H1 (cell line): Measurements from ENCODE around the gene SLC35F6. TPM values are rescaled to one million over a fixed set of nuclear protein-coding genes. Genes with fewer than 3 reads are reported as not detected.

ENCODE experiments used
- CTCF ChIA-PET: fragments of 300-600 bp; sonication (Branson Sonifier 250); formaldehyde crosslinking; loops from one replicate; lab custom pipeline; 2021; ENCODE audit not compliant: partially characterized antibody; lab: Charles Lee
- POLR2A ChIA-PET: fragments of 300-600 bp; sonication (Branson Sonifier 250); formaldehyde crosslinking; loops from one replicate; lab custom pipeline; 2021; ENCODE audit warnings: inconsistent platforms; ENCODE audit not compliant: partially characterized antibody; lab: Charles Lee
- DNase-seq, 2 experiments: peaks; one replicate each; pipeline versions ENCODE4 v3.0.0 to v3.0.0-alpha.2; 2010 to 2022; ENCODE audit warnings: low spot score in 2 of 2, low read depth in 1 of 2, mixed read lengths in 1 of 2
- FAIRE-seq: peaks from 2 replicates; lab custom pipeline; 2011; peaks lifted over from hg19 to GRCh38; lab: Jason Lieb, UNC
- H2AFZ ChIP-seq: 2 replicates; pipeline ENCODE4 v1.8.1; 2012; ENCODE audit warnings: low read length, inconsistent platforms
- H2AK5ac ChIP-seq: 2 replicates; pipeline ENCODE4 v1.6.1; 2013; ENCODE audit warnings: low read depth, low read length
- H2BK120ac ChIP-seq: replicated peaks from 2 replicates; pipeline ENCODE3; 2013; ENCODE audit warnings: low read depth, low read length, inconsistent platforms
- H2BK12ac ChIP-seq: 2 replicates; pipeline ENCODE4 v1.6.1; 2013; ENCODE audit warnings: low read depth, low read length
- H2BK15ac ChIP-seq: 2 replicates; pipeline ENCODE4 v1.6.1; 2013; ENCODE audit warnings: low read length
- H2BK20ac ChIP-seq: 2 replicates; pipeline ENCODE4 v1.6.1; 2013; ENCODE audit warnings: low read length
- H2BK5ac ChIP-seq: 2 replicates; pipeline ENCODE4 v1.6.1; 2013; ENCODE audit warnings: low read depth, low read length
- H3K14ac ChIP-seq: 2 replicates; pipeline ENCODE4 v1.6.1; 2013; ENCODE audit warnings: inconsistent platforms; ENCODE audit not compliant: insufficient read length
- H3K18ac ChIP-seq: 2 replicates; pipeline ENCODE4 v1.6.1; 2013; ENCODE audit warnings: low read length; ENCODE audit errors: extremely low read depth
- H3K23ac ChIP-seq: 2 replicates; pipeline ENCODE4 v1.6.1; 2013; ENCODE audit warnings: inconsistent platforms; ENCODE audit not compliant: insufficient read length
- H3K23me2 ChIP-seq: 2 replicates; pipeline ENCODE4 v1.6.1; 2013; ENCODE audit warnings: low read depth, low read length
- H3K27ac ChIP-seq: 2 replicates; pipeline ENCODE4 v1.6.1; 2011; ENCODE audit warnings: low read depth, low read length, inconsistent platforms
- H3K27me3 ChIP-seq, 4 experiments: replicated peaks in 1 of 4; 1 replicate in 1 of 4; 2 replicates in 3 of 4; pipeline versions ENCODE4 v1.6.1 to v1.8.1; 2011 to 2013; ENCODE audit warnings: low read length in 3 of 4, mild to moderate bottlenecking in 3 of 4, inconsistent platforms in 2 of 4, mixed read lengths in 2 of 4, moderate library complexity in 1 of 4; ENCODE audit not compliant: control insufficient read depth in 3 of 4, insufficient read depth in 3 of 4; ENCODE audit errors: extremely low read depth in 1 of 4
- H3K36me3 ChIP-seq, 4 experiments: 2 replicates each; pipeline versions ENCODE4 v1.6.1 to v1.8.1; 2011 to 2013; ENCODE audit warnings: mild to moderate bottlenecking in 4 of 4, low read length in 3 of 4, moderate library complexity in 2 of 4, control low read depth in 1 of 4, inconsistent platforms in 1 of 4; ENCODE audit not compliant: insufficient read depth in 4 of 4, control insufficient read depth in 2 of 4
- H3K4ac ChIP-seq: replicated peaks from 2 replicates; pipeline ENCODE3; 2013; ENCODE audit warnings: low read length, low read depth, mixed read lengths, inconsistent platforms; ENCODE audit not compliant: insufficient read length
- H3K4me1 ChIP-seq, 4 experiments: replicated peaks in 1 of 4; 1 replicate in 1 of 4; 2 replicates in 3 of 4; pipeline versions ENCODE4 v1.6.1 to v1.8.1; 2011 to 2013; ENCODE audit warnings: low read length in 3 of 4, inconsistent platforms in 2 of 4, mixed read lengths in 1 of 4; ENCODE audit not compliant: insufficient read depth in 4 of 4, control insufficient read depth in 3 of 4
- H3K4me2 ChIP-seq, 2 experiments: 2 replicates each; pipeline versions ENCODE4 v1.6.1 to v1.8.1; 2011 to 2013; ENCODE audit warnings: low read depth in 2 of 2, low read length in 2 of 2, control low read depth in 1 of 2, inconsistent platforms in 1 of 2, mild to moderate bottlenecking in 1 of 2; ENCODE audit not compliant: insufficient read depth in 1 of 2
- H3K4me3 ChIP-seq, 4 experiments: fragments of 200-600, 300-600 bp in 1 of 4; sonication (generic), shearing (Covaris generic), sonication (Bioruptor Twin) in 1 of 4; 2 replicates each; pipeline versions ENCODE4 v1.5.1 to v1.8.1; 2011 to 2016; ENCODE audit warnings: low read length in 4 of 4, low read depth in 3 of 4, control low read depth in 2 of 4, inconsistent platforms in 2 of 4, mild to moderate bottlenecking in 2 of 4, mixed read lengths in 1 of 4, moderate library complexity in 1 of 4; ENCODE audit not compliant: insufficient read depth in 2 of 4; ENCODE audit errors: extremely low read depth in 1 of 4
- H3K56ac ChIP-seq: replicated peaks from 2 replicates; pipeline ENCODE3; 2013; ENCODE audit warnings: low read depth, mild to moderate bottlenecking, mixed read lengths, low read length, inconsistent platforms; ENCODE audit not compliant: insufficient read length
- H3K79me1 ChIP-seq: 2 replicates; pipeline ENCODE4 v1.6.1; 2013; ENCODE audit warnings: low read depth, low read length, control low read depth
- H3K79me2 ChIP-seq, 2 experiments: 2 replicates each; pipeline versions ENCODE4 v1.6.1 to v1.8.1; 2012 to 2013; ENCODE audit warnings: low read length in 2 of 2, mild to moderate bottlenecking in 2 of 2, inconsistent platforms in 1 of 2; ENCODE audit not compliant: insufficient read depth in 2 of 2, control insufficient read depth in 1 of 2
- H3K9ac ChIP-seq, 4 experiments: replicated peaks in 1 of 4; 1 replicate in 1 of 4; 2 replicates in 3 of 4; pipeline versions ENCODE4 v1.6.1 to v1.8.1; 2011 to 2013; ENCODE audit warnings: low read depth in 3 of 4, low read length in 3 of 4, control low read depth in 2 of 4, mild to moderate bottlenecking in 2 of 4, moderate library complexity in 2 of 4, inconsistent platforms in 1 of 4; ENCODE audit errors: extremely low read depth in 1 of 4
- H3K9me3 ChIP-seq, 2 experiments: 2 replicates each; pipeline versions ENCODE4 v1.6.1 to v1.8.1; 2012 to 2013; ENCODE audit warnings: mild to moderate bottlenecking in 2 of 2, moderate library complexity in 2 of 2, control low read depth in 1 of 2, inconsistent platforms in 1 of 2, low read depth in 1 of 2, low read length in 1 of 2, mixed read lengths in 1 of 2; ENCODE audit not compliant: insufficient read depth in 2 of 2
- H4K20me1 ChIP-seq, 2 experiments: replicated peaks in 1 of 2; 2 replicates each; pipeline versions ENCODE3 to v1.8.1; 2011 to 2013; ENCODE audit warnings: inconsistent platforms in 2 of 2, low read length in 2 of 2, mild to moderate bottlenecking in 1 of 2; ENCODE audit not compliant: insufficient read depth in 2 of 2, control insufficient read depth in 1 of 2
- H4K5ac ChIP-seq: 2 replicates; pipeline ENCODE4 v1.6.1; 2013; ENCODE audit warnings: low read length, low read depth, mixed read lengths, inconsistent platforms; ENCODE audit not compliant: insufficient read length
- H4K8ac ChIP-seq: 2 replicates; pipeline ENCODE4 v1.8.0; 2013; ENCODE audit warnings: mild to moderate bottlenecking, moderate library complexity, low read length, inconsistent platforms; ENCODE audit not compliant: insufficient read depth; ENCODE audit errors: extremely low read depth
- H4K91ac ChIP-seq: replicated peaks from 2 replicates; pipeline ENCODE3; 2013; ENCODE audit warnings: low read length, mixed read lengths, inconsistent platforms; ENCODE audit not compliant: insufficient read length
- EP300 ChIP-seq, 2 experiments: IDR thresholded peaks; 1 replicate in 1 of 2; 2 replicates in 1 of 2; pipeline ENCODE4 v1.6.1; 2011 to 2012; ENCODE audit warnings: low read depth in 2 of 2, low read length in 2 of 2, mild to moderate bottlenecking in 2 of 2, borderline replicate concordance in 1 of 2, inconsistent platforms in 1 of 2, moderate library complexity in 1 of 2
- MAFK ChIP-seq: IDR thresholded peaks from 2 replicates; pipeline ENCODE4 v1.6.1; 2012; ENCODE audit warnings: low read depth, mild to moderate bottlenecking, improper control_type of control experiment, low read length
- RAD21 ChIP-seq, 2 experiments: IDR thresholded peaks in 1 of 2; conservative IDR thresholded peaks in 1 of 2; 2 replicates each; pipeline ENCODE4 v1.6.1; 2011; ENCODE audit warnings: low read depth in 2 of 2, low read length in 2 of 2, improper control_type of control experiment in 1 of 2, inconsistent platforms in 1 of 2, mild to moderate bottlenecking in 1 of 2, moderate library complexity in 1 of 2
- SAP30 ChIP-seq: fragments of 300-600 bp; sonication (generic); IDR thresholded peaks from 2 replicates; pipeline ENCODE4 v1.7.1; 2012; ENCODE audit warnings: low read length, moderate library complexity, mild to moderate bottlenecking, inconsistent platforms; ENCODE audit not compliant: insufficient read depth, insufficient replicate concordance
- SIN3A ChIP-seq, 2 experiments: IDR thresholded peaks in 1 of 2; conservative IDR thresholded peaks in 1 of 2; 2 replicates each; pipeline ENCODE4 v1.6.1; 2011 to 2012; ENCODE audit warnings: low read length in 2 of 2, improper control_type of control experiment in 1 of 2, low read depth in 1 of 2, mild to moderate bottlenecking in 1 of 2
- TAF1 ChIP-seq: IDR thresholded peaks from 2 replicates; pipeline ENCODE4 v1.6.1; 2011; ENCODE audit warnings: mild to moderate bottlenecking, low read depth, low read length
- TBP ChIP-seq: IDR thresholded peaks from 2 replicates; pipeline ENCODE4 v1.6.1; 2011; ENCODE audit warnings: low read depth, low read length, improper control_type of control experiment
- TCF12 ChIP-seq: IDR thresholded peaks from 2 replicates; pipeline ENCODE4 v1.6.1; 2011; ENCODE audit warnings: low read depth, mild to moderate bottlenecking, low read length
- YY1 ChIP-seq: IDR thresholded peaks from 2 replicates; pipeline ENCODE4 v1.6.1; 2011; ENCODE audit warnings: low read depth, mild to moderate bottlenecking, low read length
- WGBS, 2 experiments: shearing (Covaris generic) in 1 of 2; methylation state at CpG; one replicate each; pipeline versions ENCODE4 v1.1.6 to v1.1.7; 2013 to 2015; ENCODE audit warnings: low lambda C conversion rate in 2 of 2, mixed read lengths in 2 of 2, inconsistent platforms in 1 of 2, low coverage in 1 of 2, missing lambda C conversion rate in 1 of 2; ENCODE audit not compliant: insufficient replicate concordance in 2 of 2, insufficient coverage in 1 of 2, insufficient read length in 1 of 2; ENCODE audit errors: extremely low coverage in 1 of 2, missing lambda C conversion rate in 1 of 2; 5-methylcytosine and 5-hydroxymethylcytosine counted together
- polyA plus RNA-seq, 7 experiments: library from polyadenylated mRNA; depleted of rRNA in 3 of 7; stranded (reverse) in 5 of 7; unstranded in 2 of 7; fragments of >200 nt in 5 of 7; fragments of 200-250 nt in 2 of 7; gene quantifications; 1 replicate in 5 of 7; 2 replicates in 1 of 7; 4 replicates in 1 of 7; pipeline versions ENCODE4 v1.2.1 to v1.2.3, GENCODE V29; 2011 to 2013; ENCODE audit warnings: missing spikeins in 2 of 7, mixed read lengths in 2 of 7
- total RNA-seq: library from RNA; stranded (reverse); fragmentation: NEBNext Ultra II Directional; extraction: Animal tissue kit (Norgen Biotek cat#: 25700); gene quantifications from 2 replicates; pipeline ENCODE4 v1.2.1, GENCODE V29; 2021
- TF ChIP-seq, protein P1 (sequence below): IDR thresholded peaks from 2 replicates; pipeline ENCODE4 v1.6.1; 2011; ENCODE audit warnings: low read depth, mild to moderate bottlenecking, low read length; ENCODE audit not compliant: insufficient read depth

Gene SLC35F6
- total and polyA plus RNA-seq, 2 of the 8 experiments (the other 6 are each of a cell fraction or from before 2014, with no cell fraction given), result 11.2 to 13.5 TPM

DNA sequence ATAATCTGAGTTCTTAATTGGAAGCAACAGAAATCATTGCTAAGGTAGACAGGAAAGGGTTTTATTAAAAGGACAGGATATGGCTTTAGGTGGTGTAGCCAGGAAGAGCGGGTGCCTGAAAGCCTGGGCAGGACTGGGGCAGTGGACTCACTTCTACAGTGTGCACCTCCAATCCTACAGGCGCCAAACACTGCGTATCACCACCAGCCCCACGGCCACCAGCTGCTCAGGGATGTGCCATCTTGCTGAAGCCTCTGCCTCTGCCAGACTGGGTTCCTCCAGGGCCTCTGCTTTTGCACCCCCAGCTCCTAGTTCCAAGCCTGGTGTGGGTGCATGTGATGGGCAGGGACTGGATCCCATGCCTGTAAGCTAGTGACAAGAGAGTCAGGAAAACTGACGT is 54.2 kb downstream of the SLC35F6 start:
- Histone ChIP-seq H4K5ac (no peak overlapping the region), H2AK5ac (no peak overlapping the region), H2BK15ac (no peak overlapping the region), H3K4me2 (no peak overlapping the region), H2BK12ac (no peak overlapping the region), H2BK5ac (no peak overlapping the region), H3K9ac (no peak overlapping the region), H3K4me3 (no peak overlapping the region), H2BK20ac (no peak overlapping the region), H3K27ac (no peak overlapping the region), H3K4ac (no peak overlapping the region), H3K18ac (no peak overlapping the region), H3K23ac (no peak overlapping the region), H3K23me2 (no peaks in the 10 kb centered on the region), H3K9me3 (no peaks in the 10 kb centered on the region; a peak in 1 of 4 replicates), H3K79me1 (no peaks in the 10 kb centered on the region), H3K14ac (no peak overlapping the region), H2AFZ (no peak overlapping the region), H3K36me3 (no peaks in the 10 kb centered on the region), H3K79me2 (no peaks in the 10 kb centered on the region), H4K91ac (no peak overlapping the region), H4K20me1 (no peaks in the 10 kb centered on the region), H2BK120ac (no peak overlapping the region), H3K27me3 (0 out of 7 replicates have a peak, but pooled peaks cover 0 to 3% (median 0%) of the 10 kb centered on the region in 4 experiments), H4K8ac (no peak overlapping the region), H3K56ac (no peak overlapping the region), H3K4me1 (0 out of 7 replicates have a peak, but pooled peaks cover 0 to 2% (median 0%) of the 10 kb centered on the region in 4 experiments)
- no peak for DNase-seq
- TF ChIP-seq YY1 (no peak), EP300 (IDR thresholded peaks at IDR 0.05; ENCODE audit: borderline replicate concordance in 1 of 2, low read depth in 2 of 2, low read length in 2 of 2) (no peak), TAF1 (no peak), MAFK (no peak), RAD21 (IDR thresholded peaks at IDR 0.05 in 1 of 2, conservative IDR thresholded peaks at IDR 0.05 in 1 of 2; ENCODE audit: low read depth in 2 of 2, low read length in 2 of 2) (no peak), TBP (no peak), TCF12 (no peak), SAP30 (no peak), SIN3A (conservative IDR thresholded peaks at IDR 0.05 in 1 of 2, IDR thresholded peaks at IDR 0.05 in 1 of 2; ENCODE audit: low read depth in 1 of 2, low read length in 2 of 2) (no peak)
- TF ChIP-seq, protein P1, sequence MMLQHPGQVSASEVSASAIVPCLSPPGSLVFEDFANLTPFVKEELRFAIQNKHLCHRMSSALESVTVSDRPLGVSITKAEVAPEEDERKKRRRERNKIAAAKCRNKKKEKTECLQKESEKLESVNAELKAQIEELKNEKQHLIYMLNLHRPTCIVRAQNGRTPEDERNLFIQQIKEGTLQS, result no peak
- no peak for FAIRE-seq
- POLR2A ChIA-PET, result no interaction called here
- WGBS, 2 experiments, result 92% methylated on average over 5 of the region's 5 CpGs; no CpG with 5 or more reads in 1 of the 2 experiments
- CTCF ChIA-PET, result interaction anchor here (0.5 to 1.2 kb wide), 6 partner anchors 8 to 153 kb away, joined by 3 read pairs; no protein-coding TSS in a partner anchor
